Duodenal mucosa (tissue), 2 donors: Measurements from ENCODE around the gene POLD3.

Experiments used
- H3K27ac ChIP-seq: one replicate; pipeline ENCODE4 v1.7.0; 2013; ENCODE audit warnings: low read depth, low read length
- H3K27me3 ChIP-seq, 2 donors: one replicate each; pipeline ENCODE4 v1.7.0; 2013; ENCODE audit warnings: low read length in 2 of 2, control low read depth in 1 of 2; ENCODE audit not compliant: insufficient read depth in 2 of 2, control insufficient read depth in 1 of 2
- H3K36me3 ChIP-seq, 2 donors: one replicate each; pipeline ENCODE4 v1.7.0; 2013; ENCODE audit warnings: low read length in 2 of 2, control low read depth in 1 of 2; ENCODE audit not compliant: insufficient read depth in 2 of 2, control insufficient read depth in 1 of 2
- H3K4me1 ChIP-seq, 2 donors: one replicate each; pipeline ENCODE4 v1.7.0; 2013; ENCODE audit warnings: low read length in 2 of 2, control low read depth in 1 of 2; ENCODE audit not compliant: insufficient read depth in 2 of 2, control insufficient read depth in 1 of 2
- H3K4me3 ChIP-seq, 2 donors: one replicate each; pipeline ENCODE4 v1.7.0; 2013; ENCODE audit warnings: low read length in 2 of 2, low read depth in 1 of 2
- H3K9ac ChIP-seq, 2 donors: one replicate each; pipeline ENCODE4 v1.7.0; 2013; ENCODE audit warnings: low read length in 2 of 2, low read depth in 1 of 2
- H3K9me3 ChIP-seq, 2 donors: one replicate each; pipeline ENCODE4 v1.7.0; 2013; ENCODE audit warnings: low read length in 2 of 2, control low read depth in 1 of 2; ENCODE audit not compliant: control insufficient read depth in 1 of 2

The POLD3 gene

GRCh38 chr11:74605403-74605802 lies 13.0 kb downstream of the POLD3 start:
- H3K4me3 ChIP-seq, result no peak overlapping the region
- H3K36me3 ChIP-seq, result peaks cover 6 to 53% of the 10 kb centered on the region in 2 donors
- H3K9ac ChIP-seq, result no peak overlapping the region
- H3K9me3 ChIP-seq, result no peaks in the 10 kb centered on the region
- peaks cover 0 to 4% of the 10 kb centered on the region in 2 donors for H3K4me1 ChIP-seq
- H3K27ac ChIP-seq, result no peak overlapping the region
- H3K27me3 ChIP-seq, result no peaks in the 10 kb centered on the region

DNA sequence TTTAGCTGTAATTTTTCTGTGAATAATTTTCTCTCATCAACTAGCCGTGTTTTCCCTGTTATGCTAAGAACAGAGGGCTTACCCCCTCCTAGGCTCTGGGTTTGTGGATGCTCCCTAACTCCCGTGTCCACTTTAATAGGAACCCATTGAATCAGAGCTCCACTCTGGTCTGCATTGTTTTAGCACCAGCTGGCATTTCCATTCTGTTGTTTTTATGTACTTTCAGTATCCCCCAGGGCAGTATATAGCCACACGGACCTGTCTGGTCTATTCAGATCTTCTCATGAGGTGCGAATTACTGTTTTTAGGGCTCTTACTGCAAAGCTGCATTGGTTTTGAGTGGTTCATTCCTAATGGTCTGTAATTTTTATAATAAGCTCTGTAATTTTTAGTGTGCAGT lies 16.0 kb downstream of the POLD3 start:
- Histone ChIP-seq H3K36me3 (peaks cover 16 to 48% of the 10 kb centered on the region in 2 donors), H3K4me1 (no peaks in the 10 kb centered on the region), H3K4me3 (no peak overlapping the region), H3K27me3 (no peaks in the 10 kb centered on the region), H3K9ac (no peak overlapping the region), H3K9me3 (no peaks in the 10 kb centered on the region), H3K27ac (no peak overlapping the region)

DNA sequence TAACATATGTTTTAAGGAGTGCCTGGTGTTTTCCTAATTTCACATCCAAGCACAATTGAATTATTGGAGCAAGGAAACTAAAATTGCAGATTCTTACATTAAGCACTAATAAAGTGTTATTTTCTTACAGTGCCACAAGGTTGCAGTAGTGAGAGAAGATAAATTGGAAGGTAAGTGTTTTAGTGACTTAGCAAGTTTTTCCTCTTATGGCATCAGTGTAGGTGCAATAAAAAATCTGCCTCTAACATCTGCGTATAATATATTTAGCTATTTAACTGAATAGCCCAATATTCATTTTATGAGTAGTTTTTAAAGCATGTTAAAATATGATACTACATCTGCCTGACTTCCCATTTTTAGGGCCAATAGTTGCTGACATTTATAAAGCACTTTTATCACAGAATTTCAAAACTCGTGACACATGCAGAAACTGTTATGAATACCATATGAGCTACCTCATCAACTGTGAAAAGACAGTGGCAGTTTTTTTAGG lies 19.0 kb downstream of the POLD3 start:
- Histone ChIP-seq H3K4me1 (no peaks in the 10 kb centered on the region), H3K27me3 (no peaks in the 10 kb centered on the region), H3K9ac (no peak overlapping the region), H3K27ac (no peak overlapping the region), H3K9me3 (no peaks in the 10 kb centered on the region), H3K36me3 (peaks cover 18 to 43% of the 10 kb centered on the region in 2 donors), H3K4me3 (no peak overlapping the region)

GRCh38 chr11:74612877-74613276 lies 20.5 kb downstream of the POLD3 start:
- no peak overlapping the region for H3K4me3 ChIP-seq
- peaks cover 25 to 47% of the 10 kb centered on the region in 2 donors for H3K36me3 ChIP-seq
- no peaks in the 10 kb centered on the region for H3K9me3 ChIP-seq
- H3K27me3 ChIP-seq, result no peaks in the 10 kb centered on the region
- no peaks in the 10 kb centered on the region for H3K4me1 ChIP-seq
- H3K9ac ChIP-seq, result no peak overlapping the region
- H3K27ac ChIP-seq, result no peak overlapping the region

GRCh38 chr11:74615311-74615710 lies 22.9 kb downstream of the POLD3 start:
- no peak overlapping the region for H3K9ac ChIP-seq
- no peaks in the 10 kb centered on the region for H3K27me3 ChIP-seq
- no peaks in the 10 kb centered on the region for H3K4me1 ChIP-seq
- H3K36me3 ChIP-seq, result peaks cover 44 to 61% of the 10 kb centered on the region in 2 donors
- H3K27ac ChIP-seq, result no peak overlapping the region
- no peak overlapping the region for H3K4me3 ChIP-seq
- H3K9me3 ChIP-seq, result no peaks in the 10 kb centered on the region

- Histone ChIP-seq H3K4me3 (no peak overlapping the region), H3K4me1 (no peaks in the 10 kb centered on the region), H3K27ac (no peak overlapping the region), H3K9me3 (no peaks in the 10 kb centered on the region), H3K9ac (no peak overlapping the region), H3K36me3 (peaks cover 51 to 68% of the 10 kb centered on the region in 2 donors), H3K27me3 (no peaks in the 10 kb centered on the region)
These were observed 23.6 kb downstream of the POLD3 start for GRCh38 chr11:74615988-74616387.

- H3K27ac ChIP-seq, result no peak overlapping the region
- no peak overlapping the region for H3K9ac ChIP-seq
- no peaks in the 10 kb centered on the region for H3K4me1 ChIP-seq
- H3K27me3 ChIP-seq, result no peaks in the 10 kb centered on the region
- no peaks in the 10 kb centered on the region for H3K9me3 ChIP-seq
- peaks cover 40 to 50% of the 10 kb centered on the region in 2 donors for H3K36me3 ChIP-seq
- no peak overlapping the region for H3K4me3 ChIP-seq
These were observed 28.1 kb downstream of the POLD3 start for GRCh38 chr11:74620531-74620930.

GRCh38 chr11:74626130-74626529 lies 33.7 kb downstream of the POLD3 start:
- Histone ChIP-seq H3K27ac (no peak overlapping the region), H3K4me3 (no peak overlapping the region), H3K9ac (no peak overlapping the region), H3K27me3 (no peaks in the 10 kb centered on the region), H3K9me3 (no peaks in the 10 kb centered on the region), H3K4me1 (no peaks in the 10 kb centered on the region), H3K36me3 (peaks cover 12 to 42% of the 10 kb centered on the region in 2 donors)

GRCh38 chr11:74626604-74627003 lies 34.2 kb downstream of the POLD3 start:
- Histone ChIP-seq H3K9me3 (no peaks in the 10 kb centered on the region), H3K36me3 (peaks cover 12 to 38% of the 10 kb centered on the region in 2 donors), H3K27me3 (no peaks in the 10 kb centered on the region), H3K4me3 (no peak overlapping the region), H3K9ac (no peak overlapping the region), H3K27ac (no peak overlapping the region), H3K4me1 (no peaks in the 10 kb centered on the region)

DNA sequence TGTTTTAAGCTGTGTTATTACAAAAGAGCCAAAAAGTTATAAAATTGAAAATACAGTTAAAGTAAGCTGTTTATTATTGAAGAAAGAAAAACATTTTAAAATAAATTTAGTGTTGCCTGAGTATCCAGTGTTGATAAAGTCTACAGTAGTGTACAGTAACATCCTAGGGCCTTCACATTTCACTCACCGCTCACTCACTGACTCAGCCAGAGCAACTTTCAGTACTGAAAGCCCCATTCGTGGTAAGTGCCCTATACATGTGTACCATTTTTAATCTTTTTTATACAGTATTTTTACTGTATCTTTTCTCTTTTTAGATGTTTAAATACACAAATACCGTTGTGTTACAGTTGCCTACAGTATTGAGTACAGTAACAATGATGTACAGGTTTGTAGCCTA lies 35.0 kb downstream of the POLD3 start:
- H3K36me3 ChIP-seq, result peaks cover 12 to 38% of the 10 kb centered on the region in 2 donors
- no peaks in the 10 kb centered on the region for H3K9me3 ChIP-seq
- H3K4me3 ChIP-seq, result no peak overlapping the region
- H3K9ac ChIP-seq, result no peak overlapping the region
- no peak overlapping the region for H3K27ac ChIP-seq
- H3K4me1 ChIP-seq, result no peaks in the 10 kb centered on the region
- no peaks in the 10 kb centered on the region for H3K27me3 ChIP-seq

- Histone ChIP-seq H3K27ac (no peak overlapping the region), H3K9ac (no peak overlapping the region), H3K27me3 (no peaks in the 10 kb centered on the region), H3K4me3 (no peak overlapping the region), H3K36me3 (peaks cover 16 to 38% of the 10 kb centered on the region in 2 donors), H3K4me1 (peaks cover 0 to 7% of the 10 kb centered on the region in 2 donors), H3K9me3 (no peaks in the 10 kb centered on the region)
These were observed 37.7 kb downstream of the POLD3 start for GRCh38 chr11:74630043-74630442.
